Liver (tissue), 9 donors: ENCODE measurements around the gene RORC. TPM values are rescaled to one million over a fixed set of nuclear protein-coding genes. Genes with fewer than 3 reads are reported as not detected.
A peak's percentile ranks its signal among the peaks of the same experiment; 100 is the strongest.

ENCODE experiments used
- DNase-seq: peaks from one replicate; pipeline ENCODE4 v3.0.0-alpha.2; 2017; ENCODE audit warnings: low spot score
- H3K27ac ChIP-seq, 2 donors: one replicate each; pipeline ENCODE4 v1.7.0; 2013; ENCODE audit warnings: inconsistent platforms in 2 of 2, low read length in 2 of 2, control low read depth in 1 of 2, low read depth in 1 of 2, mild to moderate bottlenecking in 1 of 2
- H3K27me3 ChIP-seq, 4 donors: one replicate each; pipeline versions ENCODE4 v1.6.1 to v1.7.0; 2013; ENCODE audit warnings: low read length in 3 of 4, inconsistent platforms in 1 of 4, mild to moderate bottlenecking in 1 of 4, moderate library complexity in 1 of 4; ENCODE audit not compliant: control insufficient read depth in 4 of 4, insufficient read depth in 4 of 4
- H3K36me3 ChIP-seq, 4 donors: one replicate each; pipeline versions ENCODE4 v1.6.1 to v1.7.0; 2013; ENCODE audit warnings: low read length in 3 of 4, mild to moderate bottlenecking in 3 of 4, low read depth in 1 of 4, moderate library complexity in 1 of 4; ENCODE audit not compliant: control insufficient read depth in 4 of 4, insufficient read depth in 3 of 4
- H3K4me1 ChIP-seq, 4 donors: one replicate each; pipeline versions ENCODE4 v1.6.1 to v1.7.0; 2013; ENCODE audit warnings: low read length in 3 of 4, mild to moderate bottlenecking in 3 of 4, moderate library complexity in 1 of 4; ENCODE audit not compliant: control insufficient read depth in 4 of 4, insufficient read depth in 4 of 4
- H3K4me3 ChIP-seq, 3 donors: one replicate each; pipeline versions ENCODE4 v1.6.1 to v1.7.0; 2013; ENCODE audit warnings: low read length in 3 of 3, control low read depth in 1 of 3, low read depth in 1 of 3, mild to moderate bottlenecking in 1 of 3
- H3K9ac ChIP-seq, 2 donors: one replicate each; pipeline ENCODE4 v1.7.0; 2013; ENCODE audit warnings: low read length in 2 of 2, mild to moderate bottlenecking in 2 of 2, moderate library complexity in 2 of 2, control low read depth in 1 of 2, low read depth in 1 of 2
- H3K9me3 ChIP-seq, 4 donors: one replicate each; pipeline versions ENCODE4 v1.6.1 to v1.7.0; 2013; ENCODE audit warnings: low read length in 3 of 4; ENCODE audit not compliant: control insufficient read depth in 4 of 4
- EGR1 ChIP-seq, 2 donors: IDR thresholded peaks; 2 replicates each; pipeline ENCODE4 v1.6.1; 2016 to 2018; ENCODE audit warnings: antibody characterized with exemption in 2 of 2, low read depth in 2 of 2
- FOXA1 ChIP-seq: IDR thresholded peaks from 2 replicates; pipeline ENCODE4 v1.6.1; 2016; ENCODE audit warnings: antibody characterized with exemption
- FOXA2 ChIP-seq: IDR thresholded peaks from 2 replicates; pipeline ENCODE4 v1.6.1; 2016; ENCODE audit warnings: antibody characterized with exemption
- GABPA ChIP-seq, 2 donors: IDR thresholded peaks in 1 of 2; conservative IDR thresholded peaks in 1 of 2; 2 replicates each; pipeline ENCODE4 v1.6.1; 2016; ENCODE audit warnings: antibody characterized with exemption in 2 of 2, mild to moderate bottlenecking in 1 of 2, moderate library complexity in 1 of 2
- HNF4A ChIP-seq, 2 donors: conservative IDR thresholded peaks; 2 replicates each; pipeline ENCODE4 v1.6.1; 2016; ENCODE audit warnings: antibody characterized with exemption in 2 of 2, mild to moderate bottlenecking in 2 of 2
- HNF4G ChIP-seq: IDR thresholded peaks from 2 replicates; pipeline ENCODE4 v1.6.1; 2016; ENCODE audit warnings: antibody characterized with exemption
- JUND ChIP-seq, 2 donors: IDR thresholded peaks; 2 replicates each; pipeline ENCODE4 v1.6.1; 2016; ENCODE audit warnings: antibody characterized with exemption in 2 of 2
- NR2F2 ChIP-seq: IDR thresholded peaks from 2 replicates; pipeline ENCODE4 v1.6.1; 2016; ENCODE audit warnings: antibody characterized with exemption
- RAD21 ChIP-seq, 2 donors: IDR thresholded peaks; 2 replicates each; pipeline ENCODE4 v1.6.1; 2016; ENCODE audit warnings: antibody characterized with exemption in 2 of 2, mild to moderate bottlenecking in 2 of 2
- RXRA ChIP-seq, 2 donors: IDR thresholded peaks; 2 replicates each; pipeline ENCODE4 v1.6.1; 2017 to 2018; ENCODE audit warnings: antibody characterized with exemption in 2 of 2, mild to moderate bottlenecking in 1 of 2
- SP1 ChIP-seq: IDR thresholded peaks from 2 replicates; pipeline ENCODE4 v1.6.1; 2018; ENCODE audit warnings: antibody characterized with exemption, mild to moderate bottlenecking
- TAF1 ChIP-seq: conservative IDR thresholded peaks from 2 replicates; pipeline ENCODE4 v1.6.1; 2016; ENCODE audit warnings: antibody characterized with exemption, mild to moderate bottlenecking
- YY1 ChIP-seq: IDR thresholded peaks from 2 replicates; pipeline ENCODE4 v1.6.1; 2016; ENCODE audit warnings: antibody characterized with exemption, mild to moderate bottlenecking
- WGBS: extraction: QIAGEN DNeasy Blood & Tissue Kit; methylation state at CpG from one replicate; pipeline ENCODE4 v1.1.7; 2013; 5-methylcytosine and 5-hydroxymethylcytosine counted together
- polyA plus RNA-seq, 2 donors: library from polyadenylated mRNA; stranded (reverse) in 1 of 2; unstranded in 1 of 2; fragments of 200-250 nt in 1 of 2; fragments of >200 nt in 1 of 2; fragmentation: Nextera tagmentation in 1 of 2; extraction: Ambion mirVana in 1 of 2; gene quantifications; one replicate each; pipeline versions ENCODE4 v1.2.1 to v1.2.3, GENCODE V29; 2013 to 2015
- total RNA-seq, 2 donors: library from RNA; depleted of rRNA; stranded (reverse); fragments of >200 nt; gene quantifications; one replicate each; pipeline ENCODE4 v1.2.3, GENCODE V29; 2014
- TF ChIP-seq, protein P1 (sequence below): IDR thresholded peaks from 2 replicates; pipeline ENCODE4 v1.6.1; 2016; ENCODE audit warnings: antibody characterized with exemption, mild to moderate bottlenecking
- TF ChIP-seq, protein P2 (sequence below): fragments of 150-350 bp; IDR thresholded peaks from 2 replicates; pipeline ENCODE4 v1.5.1; 2017; ENCODE audit warnings: improper control_type of control experiment, low read depth, low read length; ENCODE audit not compliant: missing input control
- TF ChIP-seq, protein P3 (sequence below): IDR thresholded peaks from 2 replicates; pipeline ENCODE4 v1.6.1; 2016; ENCODE audit warnings: antibody characterized with exemption
- TF ChIP-seq, protein P4 (sequence below): IDR thresholded peaks from 2 replicates; pipeline ENCODE4 v1.6.1; 2016; ENCODE audit warnings: antibody characterized with exemption
- TF ChIP-seq, protein P5 (sequence below): IDR thresholded peaks from 2 replicates; pipeline ENCODE4 v1.6.1; 2016; ENCODE audit warnings: antibody characterized with exemption
- donor health status: healthy.
- donor health status: healthy.
- donor health status: healthy.
- donor health status: healthy.
- donor health status: healthy.

The RORC gene
- 10 to 100 TPM in 1 of 2 donors, 1 to 10 TPM in 1; 2.9 to 59.2 TPM for total RNA-seq
- polyA plus RNA-seq = 10 to 100 TPM; 10.7 to 15.4 TPM

DNA sequence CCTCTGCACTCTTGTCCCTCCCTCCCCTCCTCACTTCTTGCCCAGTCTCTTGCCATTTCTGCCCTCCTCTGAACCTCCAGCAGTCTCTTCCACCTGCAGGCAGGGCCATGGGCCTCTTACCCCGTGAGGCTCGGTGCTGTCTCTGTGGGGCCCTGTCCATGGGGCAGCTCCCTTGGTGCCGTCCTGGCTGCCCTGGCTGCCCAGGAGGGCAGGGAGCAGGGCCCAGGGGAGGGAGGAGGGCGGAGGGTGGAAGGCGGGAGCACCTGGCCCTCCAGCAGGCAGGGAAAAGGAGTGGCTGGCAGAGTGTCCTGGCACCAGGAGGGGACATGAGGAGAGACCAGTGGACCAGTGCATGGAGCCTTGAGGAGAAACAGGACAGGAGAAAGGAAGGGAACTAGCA lies at the start of gene RORC:
TSS of gene RORC (minus strand) at position 198 of the 400 bp plus-strand sequence. CDS start at position 160, 38 bp downstream.
- 30% methylated on average over 5 of the region's 5 CpGs for WGBS
- no peak for DNase-seq
- H3K4me1 ChIP-seq = peaks cover 27 to 83% (median 73%) of the 10 kb centered on the region in 4 donors
- H3K36me3 ChIP-seq = peaks cover 0 to 12% (median 4%) of the 10 kb centered on the region in 4 donors
- H3K27ac ChIP-seq = peak within 1 kb of the TSS; percentile 94
- H3K9ac ChIP-seq = peak within 1 kb of the TSS; percentile 76 to 85
- no peaks in the 10 kb centered on the region for H3K9me3 ChIP-seq
- H3K27me3 ChIP-seq = no peaks in the 10 kb centered on the region
- peak within 1 kb of the TSS; percentile 70 to 90 (median 79) for H3K4me3 ChIP-seq
- peak in 1 of 2 donors; percentile 62 for TF ChIP-seq JUND (IDR thresholded peaks at IDR 0.05)
- TF ChIP-seq NR2F2 = no peak
- TF ChIP-seq, protein P1, sequence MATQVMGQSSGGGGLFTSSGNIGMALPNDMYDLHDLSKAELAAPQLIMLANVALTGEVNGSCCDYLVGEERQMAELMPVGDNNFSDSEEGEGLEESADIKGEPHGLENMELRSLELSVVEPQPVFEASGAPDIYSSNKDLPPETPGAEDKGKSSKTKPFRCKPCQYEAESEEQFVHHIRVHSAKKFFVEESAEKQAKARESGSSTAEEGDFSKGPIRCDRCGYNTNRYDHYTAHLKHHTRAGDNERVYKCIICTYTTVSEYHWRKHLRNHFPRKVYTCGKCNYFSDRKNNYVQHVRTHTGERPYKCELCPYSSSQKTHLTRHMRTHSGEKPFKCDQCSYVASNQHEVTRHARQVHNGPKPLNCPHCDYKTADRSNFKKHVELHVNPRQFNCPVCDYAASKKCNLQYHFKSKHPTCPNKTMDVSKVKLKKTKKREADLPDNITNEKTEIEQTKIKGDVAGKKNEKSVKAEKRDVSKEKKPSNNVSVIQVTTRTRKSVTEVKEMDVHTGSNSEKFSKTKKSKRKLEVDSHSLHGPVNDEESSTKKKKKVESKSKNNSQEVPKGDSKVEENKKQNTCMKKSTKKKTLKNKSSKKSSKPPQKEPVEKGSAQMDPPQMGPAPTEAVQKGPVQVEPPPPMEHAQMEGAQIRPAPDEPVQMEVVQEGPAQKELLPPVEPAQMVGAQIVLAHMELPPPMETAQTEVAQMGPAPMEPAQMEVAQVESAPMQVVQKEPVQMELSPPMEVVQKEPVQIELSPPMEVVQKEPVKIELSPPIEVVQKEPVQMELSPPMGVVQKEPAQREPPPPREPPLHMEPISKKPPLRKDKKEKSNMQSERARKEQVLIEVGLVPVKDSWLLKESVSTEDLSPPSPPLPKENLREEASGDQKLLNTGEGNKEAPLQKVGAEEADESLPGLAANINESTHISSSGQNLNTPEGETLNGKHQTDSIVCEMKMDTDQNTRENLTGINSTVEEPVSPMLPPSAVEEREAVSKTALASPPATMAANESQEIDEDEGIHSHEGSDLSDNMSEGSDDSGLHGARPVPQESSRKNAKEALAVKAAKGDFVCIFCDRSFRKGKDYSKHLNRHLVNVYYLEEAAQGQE = peak; percentile 81
- TF ChIP-seq, protein P2, sequence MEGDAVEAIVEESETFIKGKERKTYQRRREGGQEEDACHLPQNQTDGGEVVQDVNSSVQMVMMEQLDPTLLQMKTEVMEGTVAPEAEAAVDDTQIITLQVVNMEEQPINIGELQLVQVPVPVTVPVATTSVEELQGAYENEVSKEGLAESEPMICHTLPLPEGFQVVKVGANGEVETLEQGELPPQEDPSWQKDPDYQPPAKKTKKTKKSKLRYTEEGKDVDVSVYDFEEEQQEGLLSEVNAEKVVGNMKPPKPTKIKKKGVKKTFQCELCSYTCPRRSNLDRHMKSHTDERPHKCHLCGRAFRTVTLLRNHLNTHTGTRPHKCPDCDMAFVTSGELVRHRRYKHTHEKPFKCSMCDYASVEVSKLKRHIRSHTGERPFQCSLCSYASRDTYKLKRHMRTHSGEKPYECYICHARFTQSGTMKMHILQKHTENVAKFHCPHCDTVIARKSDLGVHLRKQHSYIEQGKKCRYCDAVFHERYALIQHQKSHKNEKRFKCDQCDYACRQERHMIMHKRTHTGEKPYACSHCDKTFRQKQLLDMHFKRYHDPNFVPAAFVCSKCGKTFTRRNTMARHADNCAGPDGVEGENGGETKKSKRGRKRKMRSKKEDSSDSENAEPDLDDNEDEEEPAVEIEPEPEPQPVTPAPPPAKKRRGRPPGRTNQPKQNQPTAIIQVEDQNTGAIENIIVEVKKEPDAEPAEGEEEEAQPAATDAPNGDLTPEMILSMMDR = no peak
- no peak for TF ChIP-seq FOXA1
- TF ChIP-seq RXRA (IDR thresholded peaks at IDR 0.05) = peak; percentile 74 to 79
- TF ChIP-seq, protein P3, sequence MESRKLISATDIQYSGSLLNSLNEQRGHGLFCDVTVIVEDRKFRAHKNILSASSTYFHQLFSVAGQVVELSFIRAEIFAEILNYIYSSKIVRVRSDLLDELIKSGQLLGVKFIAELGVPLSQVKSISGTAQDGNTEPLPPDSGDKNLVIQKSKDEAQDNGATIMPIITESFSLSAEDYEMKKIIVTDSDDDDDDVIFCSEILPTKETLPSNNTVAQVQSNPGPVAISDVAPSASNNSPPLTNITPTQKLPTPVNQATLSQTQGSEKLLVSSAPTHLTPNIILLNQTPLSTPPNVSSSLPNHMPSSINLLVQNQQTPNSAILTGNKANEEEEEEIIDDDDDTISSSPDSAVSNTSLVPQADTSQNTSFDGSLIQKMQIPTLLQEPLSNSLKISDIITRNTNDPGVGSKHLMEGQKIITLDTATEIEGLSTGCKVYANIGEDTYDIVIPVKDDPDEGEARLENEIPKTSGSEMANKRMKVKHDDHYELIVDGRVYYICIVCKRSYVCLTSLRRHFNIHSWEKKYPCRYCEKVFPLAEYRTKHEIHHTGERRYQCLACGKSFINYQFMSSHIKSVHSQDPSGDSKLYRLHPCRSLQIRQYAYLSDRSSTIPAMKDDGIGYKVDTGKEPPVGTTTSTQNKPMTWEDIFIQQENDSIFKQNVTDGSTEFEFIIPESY = no peak
- peak; percentile 35 for TF ChIP-seq FOXA2
- peak; percentile 56 for TF ChIP-seq SP1
- TF ChIP-seq EGR1 (IDR thresholded peaks at IDR 0.05; ENCODE audit: low read depth in 2 of 2) = peak in 1 of 2 donors; percentile 71
- TF ChIP-seq TAF1 = peak; percentile 81
- peak; percentile 74 for TF ChIP-seq YY1
- peak in 1 of 2 donors; percentile 17 for TF ChIP-seq GABPA (IDR thresholded peaks at IDR 0.05 in 1 of 2, conservative IDR thresholded peaks at IDR 0.05 in 1 of 2)
- TF ChIP-seq HNF4A (conservative IDR thresholded peaks at IDR 0.05) = peak; percentile 92 to 97
- TF ChIP-seq, protein P4, sequence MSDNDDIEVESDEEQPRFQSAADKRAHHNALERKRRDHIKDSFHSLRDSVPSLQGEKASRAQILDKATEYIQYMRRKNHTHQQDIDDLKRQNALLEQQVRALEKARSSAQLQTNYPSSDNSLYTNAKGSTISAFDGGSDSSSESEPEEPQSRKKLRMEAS = peak; percentile 85
- TF ChIP-seq RAD21 (IDR thresholded peaks at IDR 0.05) = peak in 1 of 2 donors; percentile 37
- TF ChIP-seq, protein P5, sequence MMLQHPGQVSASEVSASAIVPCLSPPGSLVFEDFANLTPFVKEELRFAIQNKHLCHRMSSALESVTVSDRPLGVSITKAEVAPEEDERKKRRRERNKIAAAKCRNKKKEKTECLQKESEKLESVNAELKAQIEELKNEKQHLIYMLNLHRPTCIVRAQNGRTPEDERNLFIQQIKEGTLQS = no peak
- peak; percentile 51 for TF ChIP-seq HNF4G
